HG03565 (cell line): ENCODE results near the gene CT83.

ENCODE experiments used
- ATAC-seq: cut with Tn5 transposase; IDR thresholded peaks from one replicate; pipeline ENCODE4 v1.9.1; 2021; ENCODE audit warnings: mild to moderate bottlenecking, moderate library complexity; ENCODE audit not compliant: unreplicated experiment

The CT83 gene

GRCh38 chrX:116462822-116463221 lies at the start of gene CT83:
CT83 (minus strand) TSS chrX:116462976; CDS start chrX:116462856, 120 bp downstream.
- no peak for ATAC-seq

DNA sequence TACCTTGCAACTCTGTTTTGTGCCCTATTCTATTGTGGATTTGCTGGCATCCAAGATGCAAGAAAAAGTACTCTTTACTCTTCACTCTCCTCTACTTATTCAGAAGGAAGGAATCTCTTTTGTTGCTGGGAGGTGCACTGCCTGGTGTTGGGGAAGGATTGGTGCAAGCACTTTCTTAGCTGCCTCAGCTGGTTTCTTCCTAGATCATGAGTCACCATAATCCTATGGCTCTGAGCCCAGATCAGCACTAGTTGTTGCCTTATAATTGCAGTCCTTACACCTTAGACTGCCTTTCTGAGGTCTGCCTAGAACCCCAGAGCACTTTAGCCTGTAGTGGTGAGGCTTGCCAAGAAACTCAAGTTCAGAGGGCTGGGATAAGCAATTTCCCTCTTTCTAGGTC lies 37.0 kb upstream of the CT83 start:
- no peak for ATAC-seq

DNA sequence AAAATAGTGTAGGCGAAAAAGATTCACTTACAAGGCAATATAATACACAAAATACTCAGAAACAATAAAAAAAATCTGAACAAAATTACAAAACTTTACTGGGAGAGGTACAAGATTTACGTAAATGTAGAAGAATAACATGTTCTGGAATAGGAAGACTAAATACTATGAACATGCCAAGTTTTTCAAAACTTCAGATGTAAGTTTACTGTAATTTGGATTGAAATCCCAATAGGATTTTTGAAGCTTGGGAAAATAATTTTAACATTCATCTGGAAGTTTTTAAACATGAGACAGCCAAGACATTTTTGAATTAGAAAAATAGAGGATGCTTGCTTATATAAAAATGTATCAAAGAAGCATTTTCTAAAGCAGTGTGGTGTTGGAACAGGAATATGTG lies 30.5 kb upstream of the CT83 start:
- no peak for ATAC-seq

DNA sequence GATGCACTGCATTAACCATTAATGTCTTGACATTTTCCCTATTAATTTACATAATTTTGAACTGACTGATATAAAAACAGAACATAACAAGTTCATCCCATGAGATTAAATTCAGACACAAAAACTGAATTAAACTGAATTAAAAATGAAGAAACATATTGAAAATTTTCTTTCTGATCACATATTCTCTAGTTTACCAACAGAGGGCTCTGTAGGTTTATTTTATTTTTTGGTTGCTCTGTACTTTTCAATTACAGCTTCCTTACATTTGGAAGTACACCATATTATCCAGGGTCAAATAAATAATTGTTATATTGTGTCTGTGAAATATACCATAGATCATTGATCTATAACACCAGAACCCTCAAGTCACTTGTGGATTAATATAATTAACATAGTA lies 27.3 kb upstream of the CT83 start:
- ATAC-seq = no peak

DNA sequence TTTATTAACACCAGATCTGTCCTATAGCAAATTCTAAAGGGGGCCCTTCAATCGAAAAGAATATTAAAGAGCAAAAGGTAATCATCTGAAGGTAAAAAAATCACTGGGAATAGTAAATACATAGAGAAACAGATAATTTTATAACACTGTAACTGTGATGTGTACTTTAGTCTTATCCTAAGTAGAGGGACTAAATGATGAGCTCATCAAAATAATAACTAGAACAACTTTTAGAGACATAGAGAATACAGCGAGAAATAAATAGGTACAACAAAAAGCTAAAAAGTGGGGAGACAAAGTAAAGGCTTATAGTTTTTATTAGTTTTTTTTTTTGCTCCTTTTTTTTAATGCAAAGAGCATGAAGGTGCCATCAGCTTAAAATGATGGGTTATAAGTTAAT lies 17.3 kb upstream of the CT83 start:
- no peak for ATAC-seq

DNA sequence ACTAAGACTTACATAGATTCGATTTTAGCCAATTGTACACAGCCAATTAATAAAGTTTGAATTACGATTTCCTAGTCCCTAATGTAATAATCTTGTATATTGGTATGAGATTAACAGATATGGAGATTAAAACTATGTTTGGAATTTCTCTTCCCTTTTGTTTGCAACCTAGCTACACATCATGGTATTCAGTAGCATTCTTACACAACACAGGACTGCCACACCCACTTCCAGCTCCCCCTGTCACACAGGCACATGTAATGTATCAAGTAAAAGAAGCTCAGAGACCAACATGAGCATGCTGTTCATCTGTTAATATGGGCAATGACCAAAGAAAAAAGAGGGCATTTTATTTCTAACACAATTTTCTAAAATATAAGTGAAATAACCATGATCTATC lies 13.6 kb downstream of the CT83 start:
- ATAC-seq = no peak

- no peak for ATAC-seq
Observed at GRCh38 chrX:116436358-116436816, 26.4 kb downstream of the CT83 start, which contains the start of gene SLC6A14. SLC6A14 (plus strand) TSS chrX:116436606; CDS start chrX:116436710, 104 bp downstream.

DNA sequence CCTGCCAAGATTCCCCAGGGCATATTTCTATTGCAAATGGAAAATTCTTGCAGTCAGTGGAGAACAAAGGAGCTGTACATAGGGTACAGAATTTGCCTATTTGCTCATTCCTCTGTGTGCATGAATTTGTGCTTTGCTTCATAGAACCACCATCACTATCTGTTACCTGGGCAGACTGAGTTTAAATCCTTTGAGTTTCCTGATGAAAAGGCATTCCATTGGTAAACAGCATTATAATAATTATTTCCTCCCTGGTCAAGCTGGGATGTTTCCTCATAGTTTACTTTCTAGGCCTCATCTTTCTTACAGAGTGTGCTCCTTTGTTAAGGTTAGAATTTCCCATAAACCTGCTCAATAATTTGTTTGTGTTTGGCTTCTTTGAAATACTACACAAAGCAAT lies 27.2 kb downstream of the CT83 start:
- no peak for ATAC-seq

GRCh38 chrX:116427978-116428377 lies 34.8 kb downstream of the CT83 start:
- no peak for ATAC-seq

GRCh38 chrX:116417968-116418367 lies 44.8 kb downstream of the CT83 start:
- ATAC-seq = no peak

DNA sequence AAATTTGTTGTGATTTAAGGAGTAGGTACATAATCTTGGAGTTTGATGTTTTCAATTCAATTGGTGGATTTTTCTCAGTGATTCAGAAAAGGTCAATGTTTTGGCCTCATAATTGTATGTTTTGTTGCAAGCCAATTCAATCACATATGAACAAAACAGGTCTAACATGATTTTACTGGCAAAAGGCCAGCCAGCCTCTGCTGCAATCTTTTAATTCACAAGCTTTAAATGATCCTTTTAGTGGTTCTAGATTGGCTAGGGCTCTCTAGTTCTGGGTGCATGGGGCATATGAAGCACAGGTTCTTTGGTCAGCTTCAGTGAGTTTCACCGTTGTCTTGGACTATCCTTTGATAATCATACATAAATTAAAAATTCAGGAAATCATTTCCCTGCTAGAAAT lies 45.6 kb downstream of the CT83 start:
- no peak for ATAC-seq

- ATAC-seq = no peak
Observed at GRCh38 chrX:116413273-116413672, 49.5 kb downstream of the CT83 start.
